CD14-positive monocyte (primary cell): Measurements from ENCODE around the gene STAC. TPM values are rescaled to one million over a fixed set of nuclear protein-coding genes. Genes with fewer than 3 reads are reported as not detected.

ENCODE experiments used
- DNase-seq, 3 donors: peaks; one replicate each; pipeline ENCODE4 v3.0.0-alpha.2; 2011 to 2022
- H2AFZ ChIP-seq: 2 replicates; pipeline ENCODE4 v1.6.0; 2012; ENCODE audit warnings: mild to moderate bottlenecking, low read depth, low read length, inconsistent platforms; ENCODE audit not compliant: insufficient read depth, poor library complexity, severe bottlenecking
- H3K27ac ChIP-seq, 2 donors: 1 replicate in 1 of 2; 2 replicates in 1 of 2; pipeline ENCODE4 v1.5.1; 2012 to 2013; ENCODE audit warnings: low read length in 2 of 2, control low read depth in 1 of 2, inconsistent platforms in 1 of 2, low read depth in 1 of 2, mild to moderate bottlenecking in 1 of 2
- H3K27me3 ChIP-seq, 2 donors: one replicate each; pipeline versions ENCODE4 v1.6.0 to v1.6.1; 2011 to 2013; ENCODE audit warnings: low read length in 2 of 2; ENCODE audit not compliant: control insufficient read depth in 2 of 2, insufficient read depth in 2 of 2
- H3K36me3 ChIP-seq, 2 donors: replicated peaks in 1 of 2; 1 replicate in 1 of 2; 2 replicates in 1 of 2; pipeline versions ENCODE4 v1.5.1 to v1.6.1; 2012 to 2013; ENCODE audit warnings: low read length in 2 of 2, control low read depth in 1 of 2, inconsistent platforms in 1 of 2, mild to moderate bottlenecking in 1 of 2; ENCODE audit not compliant: insufficient read depth in 2 of 2, control insufficient read depth in 1 of 2
- H3K4me1 ChIP-seq, 2 donors: 1 replicate in 1 of 2; 2 replicates in 1 of 2; pipeline versions ENCODE4 v1.5.1 to v1.6.1; 2012 to 2013; ENCODE audit warnings: low read length in 2 of 2, control low read depth in 1 of 2, inconsistent platforms in 1 of 2, mild to moderate bottlenecking in 1 of 2, moderate library complexity in 1 of 2; ENCODE audit not compliant: insufficient read depth in 2 of 2, control insufficient read depth in 1 of 2
- H3K4me2 ChIP-seq: replicated peaks from 2 replicates; pipeline ENCODE3; 2012; ENCODE audit warnings: low read length, moderate library complexity, mild to moderate bottlenecking; ENCODE audit not compliant: poor library complexity, severe bottlenecking; ENCODE audit errors: extremely low read depth
- H3K4me3 ChIP-seq, 3 experiments: fragments of 200-600 bp in 1 of 3; sonication (generic) in 1 of 3; replicated peaks in 1 of 3; 1 replicate in 2 of 3; 2 replicates in 1 of 3; pipeline ENCODE4 v1.5.1; 2011 to 2013; ENCODE audit warnings: low read length in 3 of 3, mild to moderate bottlenecking in 3 of 3, control low read depth in 2 of 3, low read depth in 2 of 3, inconsistent platforms in 1 of 3, moderate library complexity in 1 of 3
- H3K79me2 ChIP-seq: 2 replicates; pipeline ENCODE4 v1.6.0; 2012; ENCODE audit warnings: mild to moderate bottlenecking, control low read depth, inconsistent platforms, low read length, moderate library complexity; ENCODE audit not compliant: insufficient read depth
- H3K9ac ChIP-seq: 2 replicates; pipeline ENCODE4 v1.6.0; 2017; ENCODE audit warnings: low read length, mild to moderate bottlenecking; ENCODE audit not compliant: insufficient read depth, poor library complexity, severe bottlenecking
- H3K9me3 ChIP-seq, 2 donors: replicated peaks in 1 of 2; 1 replicate in 1 of 2; 2 replicates in 1 of 2; pipeline versions ENCODE4 v1.5.1 to v1.6.1; 2012 to 2013; ENCODE audit warnings: low read length in 2 of 2, control low read depth in 1 of 2; ENCODE audit not compliant: control insufficient read depth in 1 of 2, insufficient read depth in 1 of 2
- H4K20me1 ChIP-seq: 2 replicates; pipeline ENCODE4 v1.6.0; 2012; ENCODE audit warnings: mild to moderate bottlenecking, low read length, control low read depth, moderate library complexity; ENCODE audit not compliant: insufficient read depth
- H3K27ac Mint-ChIP-seq, 7 donors: one replicate each; pipeline ENCODE4 v1.8.0; 2020; ENCODE audit warnings: mild to moderate bottlenecking in 7 of 7, mixed read lengths in 7 of 7, moderate library complexity in 6 of 7, inconsistent platforms in 2 of 7
- H3K27me3 Mint-ChIP-seq, 3 donors: one replicate each; pipeline ENCODE4 v1.8.0; 2021 to 2022; ENCODE audit warnings: low read depth in 3 of 3, mild to moderate bottlenecking in 3 of 3, mixed read lengths in 3 of 3, moderate library complexity in 3 of 3, inconsistent platforms in 1 of 3
- H3K36me3 Mint-ChIP-seq, 2 donors: one replicate each; pipeline ENCODE4 v1.8.0; 2020; ENCODE audit warnings: mixed read lengths in 2 of 2, inconsistent platforms in 1 of 2, mild to moderate bottlenecking in 1 of 2
- H3K4me1 Mint-ChIP-seq: one replicate; pipeline ENCODE4 v1.8.0; 2020; ENCODE audit warnings: mild to moderate bottlenecking, mixed read lengths
- H3K4me3 Mint-ChIP-seq, 2 donors: one replicate each; pipeline ENCODE4 v1.8.0; 2020; ENCODE audit warnings: mild to moderate bottlenecking in 2 of 2, mixed read lengths in 2 of 2, moderate library complexity in 1 of 2
- H3K9me3 Mint-ChIP-seq, 7 donors: one replicate each; pipeline ENCODE4 v1.8.0; 2020 to 2022; ENCODE audit warnings: mixed read lengths in 7 of 7, mild to moderate bottlenecking in 6 of 7, moderate library complexity in 6 of 7, inconsistent platforms in 2 of 7
- WGBS: methylation state at CpG from one replicate; pipeline ENCODE4 v1.1.5; 2013; ENCODE audit warnings: missing lambda C conversion rate; ENCODE audit not compliant: insufficient coverage; 5-methylcytosine and 5-hydroxymethylcytosine counted together
- intact Hi-C, 2 donors: fragments of 100-400 bp; cut with micrococcal nuclease; formaldehyde crosslinking; loops; one replicate each; pipeline versions ENCODE4 v1.15.0 to v1.15.1; 2023
- polyA minus RNA-seq: library from RNA; depleted of rRNA, polyadenylated mRNA; stranded (reverse); fragments of >200 nt; gene quantifications from 2 replicates; pipeline ENCODE4 v1.2.3, GENCODE V29; 2012
- polyA plus RNA-seq, 3 donors: library from polyadenylated mRNA; depleted of rRNA in 1 of 3; unstranded in 2 of 3; stranded (reverse) in 1 of 3; fragments of 300-500 nt in 2 of 3; fragments of >200 nt in 1 of 3; fragmentation: Illumina TruSeq in 2 of 3; gene quantifications; 1 replicate in 2 of 3; 2 replicates in 1 of 3; pipeline ENCODE4 v1.2.3, GENCODE V29; 2012 to 2021
- total RNA-seq, 12 experiments: library from RNA in 1 of 12; stranded (reverse) in 1 of 12; fragments of 120-200 nt in 1 of 12; gene quantifications; one replicate each; pipeline ENCODE4 v1.2.4 and lab custom pipeline; 2013 to 2026; ENCODE audit warnings: mixed read lengths in 6 of 12, inconsistent platforms in 1 of 12
- TF ChIP-seq, protein P1 (sequence below): fragments of 200-600 bp; IDR thresholded peaks from one replicate; pipeline ENCODE4 v1.8.0; 2022; ENCODE audit warnings: antibody characterized with exemption, mild to moderate bottlenecking

STAC gene
- total RNA-seq (2013) = 0.64 TPM
- polyA plus RNA-seq (under 1 TPM; 0.10 to 0.40 (median 0.12) TPM), polyA minus RNA-seq (0.42 and 0.80 TPM in 2 replicates), total RNA-seq (lab: John Stamatoyannopoulos, UW) (0 to 2.2 (median 0.41) reads per million in 11 experiments)

- Histone ChIP-seq H3K9ac (peak within 1 kb of the TSS; percentile 45), H3K4me3 (peak within 1 kb of the TSS; percentile 46 to 77 (median 54)), H3K4me1 (peaks cover 12 to 21% of the 10 kb centered on the region in 2 donors), H3K27ac (no peak within 1 kb of the TSS), H2AFZ (peak within 1 kb of the TSS; percentile 83), H3K36me3 (no peaks in the 10 kb centered on the region), H3K79me2 (no peaks in the 10 kb centered on the region), H3K9me3 (no peaks in the 10 kb centered on the region), H4K20me1 (no peaks in the 10 kb centered on the region), H3K4me2 (peak within 1 kb of the TSS; percentile 91), H3K27me3 (peaks cover 2 to 5% of the 10 kb centered on the region in 2 donors)
- TF ChIP-seq, protein P1, sequence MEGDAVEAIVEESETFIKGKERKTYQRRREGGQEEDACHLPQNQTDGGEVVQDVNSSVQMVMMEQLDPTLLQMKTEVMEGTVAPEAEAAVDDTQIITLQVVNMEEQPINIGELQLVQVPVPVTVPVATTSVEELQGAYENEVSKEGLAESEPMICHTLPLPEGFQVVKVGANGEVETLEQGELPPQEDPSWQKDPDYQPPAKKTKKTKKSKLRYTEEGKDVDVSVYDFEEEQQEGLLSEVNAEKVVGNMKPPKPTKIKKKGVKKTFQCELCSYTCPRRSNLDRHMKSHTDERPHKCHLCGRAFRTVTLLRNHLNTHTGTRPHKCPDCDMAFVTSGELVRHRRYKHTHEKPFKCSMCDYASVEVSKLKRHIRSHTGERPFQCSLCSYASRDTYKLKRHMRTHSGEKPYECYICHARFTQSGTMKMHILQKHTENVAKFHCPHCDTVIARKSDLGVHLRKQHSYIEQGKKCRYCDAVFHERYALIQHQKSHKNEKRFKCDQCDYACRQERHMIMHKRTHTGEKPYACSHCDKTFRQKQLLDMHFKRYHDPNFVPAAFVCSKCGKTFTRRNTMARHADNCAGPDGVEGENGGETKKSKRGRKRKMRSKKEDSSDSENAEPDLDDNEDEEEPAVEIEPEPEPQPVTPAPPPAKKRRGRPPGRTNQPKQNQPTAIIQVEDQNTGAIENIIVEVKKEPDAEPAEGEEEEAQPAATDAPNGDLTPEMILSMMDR = no peak
- intact Hi-C loops = no loop called here
- H3K36me3 Mint-ChIP-seq = no peaks in the 10 kb centered on the region
- peak within 1 kb of the TSS; percentile 83 to 94 for H3K4me3 Mint-ChIP-seq
- peaks cover 19% of the 10 kb centered on the region for H3K4me1 Mint-ChIP-seq
- H3K27me3 Mint-ChIP-seq = peaks cover 12 to 22% (median 12%) of the 10 kb centered on the region in 3 donors
- no peaks in the 10 kb centered on the region for H3K9me3 Mint-ChIP-seq
- peak; percentile 2 to 30 (median 23) for DNase-seq
- peak within 1 kb of the TSS in 1 of 7 donors; percentile 57 for H3K27ac Mint-ChIP-seq
- under 1% methylated on average over 58 of the region's 73 CpGs for WGBS
Measured at GRCh38 chr3:36380221-36381031, at the start of gene STAC. Gene STAC, plus strand, starts transcription at chr3:36380504. Its CDS starts 140 bp downstream, at chr3:36380644.

GRCh38 chr3:36332139-36332538 is 48.2 kb upstream of the STAC start:
- Mint-ChIP-seq H3K4me3 (no peak overlapping the region), H3K27me3 (peaks cover 0 to 4% (median 0%) of the 10 kb centered on the region in 3 donors), H3K9me3 (peaks cover under 1 to 12% (median 3%) of the 10 kb centered on the region in 7 donors), H3K27ac (no peak overlapping the region), H3K36me3 (no peaks in the 10 kb centered on the region), H3K4me1 (no peaks in the 10 kb centered on the region)
- no peaks in the 10 kb centered on the region for H3K4me1 ChIP-seq
- no peak overlapping the region for H2AFZ ChIP-seq
- H3K27me3 ChIP-seq = no peaks in the 10 kb centered on the region
- no peak overlapping the region for H3K4me3 ChIP-seq
- intact Hi-C loops = no loop called here
- no peaks in the 10 kb centered on the region for H4K20me1 ChIP-seq
- H3K4me2 ChIP-seq = no peak overlapping the region
- no peak overlapping the region for H3K9ac ChIP-seq
- no peaks in the 10 kb centered on the region for H3K79me2 ChIP-seq
- H3K27ac ChIP-seq = no peak overlapping the region
- TF ChIP-seq, protein P1 = no peak
- no peak for DNase-seq
- H3K9me3 ChIP-seq = no peaks in the 10 kb centered on the region
- H3K36me3 ChIP-seq = no peaks in the 10 kb centered on the region
